CD4-positive, alpha-beta T cell treated with Interleukin-4 for 4 hours (primary cell): Measurements from ENCODE around the gene BDKRB2.

Source experiments
- DNase-seq: peaks from one replicate; pipeline ENCODE4 v3.0.0-alpha.2; 2020

BDKRB2 gene

GRCh38 chr14:96177766-96178375, 26.8 kb upstream of the BDKRB2 start:
- DNase-seq = no peak

- no peak for DNase-seq
Observed at GRCh38 chr14:96178461-96179321, 25.9 kb upstream of the BDKRB2 start.

GRCh38 chr14:96180043-96180874, 24.4 kb upstream of the BDKRB2 start:
- DNase-seq = no peak

- no peak for DNase-seq
Observed at GRCh38 chr14:96181186-96182056, 23.2 kb upstream of the BDKRB2 start.

- DNase-seq = no peak
Observed at GRCh38 chr14:96182546-96182945, 22.1 kb upstream of the BDKRB2 start.

GRCh38 chr14:96184737-96185136, 19.9 kb upstream of the BDKRB2 start:
- no peak for DNase-seq

GRCh38 chr14:96187216-96188031, 17.2 kb upstream of the BDKRB2 start:
- no peak for DNase-seq

GRCh38 chr14:96189281-96189711, 15.3 kb upstream of the BDKRB2 start:
- DNase-seq = no peak

- DNase-seq = no peak
Observed at GRCh38 chr14:96191353-96191752, 13.3 kb upstream of the BDKRB2 start.

- no peak for DNase-seq
Observed at GRCh38 chr14:96191841-96192462, 12.7 kb upstream of the BDKRB2 start.

- DNase-seq = no peak
Observed at GRCh38 chr14:96192975-96193805, 11.4 kb upstream of the BDKRB2 start.

- DNase-seq = no peak
Observed at GRCh38 chr14:96194262-96194656, 10.4 kb upstream of the BDKRB2 start.

- no peak for DNase-seq
Observed at GRCh38 chr14:96194657-96195431, 9.8 kb upstream of the BDKRB2 start.

GRCh38 chr14:96195441-96196081, 9.1 kb upstream of the BDKRB2 start:
- no peak for DNase-seq

- DNase-seq = no peak
Observed at GRCh38 chr14:96197163-96197852, 7.3 kb upstream of the BDKRB2 start.

GRCh38 chr14:96197969-96198368, 6.7 kb upstream of the BDKRB2 start:
- DNase-seq = no peak

- no peak for DNase-seq
Observed at GRCh38 chr14:96198430-96199130, 6.1 kb upstream of the BDKRB2 start.

GRCh38 chr14:96201157-96201556, 3.5 kb upstream of the BDKRB2 start:
- no peak for DNase-seq
